Activated CD4-positive, alpha-beta T cell treated with anti-CD3 and anti-CD28 coated beads for 4 hours (primary cell): Measurements from ENCODE around the gene KCNIP3.

Experiments
- DNase-seq, 2 donors: peaks; one replicate each; pipeline ENCODE4 v3.0.0-alpha.2; 2020

KCNIP3 gene

DNA sequence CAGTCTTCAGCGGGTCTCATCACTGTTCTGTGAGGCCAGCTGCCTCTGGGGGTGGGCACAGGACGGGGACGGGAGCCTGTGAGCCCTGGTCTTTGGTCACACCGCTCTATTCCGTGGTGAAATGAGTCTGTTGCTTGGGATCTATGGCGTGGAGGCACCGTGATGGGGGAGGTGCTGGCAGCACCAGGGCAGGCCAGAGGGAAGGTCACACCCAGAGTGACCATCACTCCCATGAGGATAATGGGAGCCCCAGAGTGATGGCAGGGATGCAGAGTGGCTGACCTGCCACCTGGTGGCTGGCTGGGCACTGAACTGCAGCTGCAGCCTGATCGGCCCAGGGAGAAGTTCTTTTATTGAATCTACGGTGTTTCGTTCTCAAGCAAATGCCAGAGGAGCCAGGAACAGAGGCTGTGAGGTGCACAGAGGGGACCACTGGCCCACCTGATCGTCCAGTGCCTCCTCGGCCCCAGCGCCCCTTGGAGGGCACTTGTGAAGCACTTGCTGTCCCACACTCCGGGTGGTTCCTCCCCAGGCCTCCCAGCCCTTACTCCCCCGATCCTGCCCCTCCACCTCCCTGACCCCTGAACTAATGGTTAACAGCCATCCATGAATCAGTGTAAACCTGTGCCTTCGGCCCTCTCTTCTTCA, 17.9 kb downstream of the KCNIP3 start:
- no peak for DNase-seq

DNA sequence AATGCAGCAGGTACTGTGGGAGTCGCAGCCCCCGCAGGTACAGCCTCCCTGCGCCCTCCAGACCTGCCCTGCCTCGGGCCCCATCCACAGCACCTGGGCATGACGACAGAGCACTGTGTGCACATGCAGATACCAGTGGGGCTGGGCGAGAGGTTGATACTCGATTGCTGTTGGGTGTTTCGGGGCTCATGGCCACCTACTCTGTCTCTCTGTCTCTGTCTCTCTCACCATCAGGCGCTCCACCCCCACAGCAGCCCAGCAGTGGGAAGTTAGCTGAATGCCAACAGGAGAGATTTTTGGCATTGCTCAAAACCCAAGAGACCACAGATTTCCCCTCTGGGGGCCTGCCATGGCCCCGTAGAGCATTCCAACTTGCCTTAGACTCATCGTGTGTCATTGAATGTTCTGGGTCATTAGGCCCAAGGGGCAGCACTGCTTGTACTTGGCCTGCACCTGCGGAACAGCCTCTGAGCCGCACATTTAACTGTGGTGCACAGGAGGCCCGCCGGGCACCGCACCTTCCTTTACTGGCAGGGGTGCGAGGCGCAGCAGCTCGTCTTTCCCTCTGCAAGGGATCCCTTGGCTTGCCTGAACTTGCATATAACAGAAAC, 18.8 kb downstream of the KCNIP3 start:
- no peak for DNase-seq

DNA sequence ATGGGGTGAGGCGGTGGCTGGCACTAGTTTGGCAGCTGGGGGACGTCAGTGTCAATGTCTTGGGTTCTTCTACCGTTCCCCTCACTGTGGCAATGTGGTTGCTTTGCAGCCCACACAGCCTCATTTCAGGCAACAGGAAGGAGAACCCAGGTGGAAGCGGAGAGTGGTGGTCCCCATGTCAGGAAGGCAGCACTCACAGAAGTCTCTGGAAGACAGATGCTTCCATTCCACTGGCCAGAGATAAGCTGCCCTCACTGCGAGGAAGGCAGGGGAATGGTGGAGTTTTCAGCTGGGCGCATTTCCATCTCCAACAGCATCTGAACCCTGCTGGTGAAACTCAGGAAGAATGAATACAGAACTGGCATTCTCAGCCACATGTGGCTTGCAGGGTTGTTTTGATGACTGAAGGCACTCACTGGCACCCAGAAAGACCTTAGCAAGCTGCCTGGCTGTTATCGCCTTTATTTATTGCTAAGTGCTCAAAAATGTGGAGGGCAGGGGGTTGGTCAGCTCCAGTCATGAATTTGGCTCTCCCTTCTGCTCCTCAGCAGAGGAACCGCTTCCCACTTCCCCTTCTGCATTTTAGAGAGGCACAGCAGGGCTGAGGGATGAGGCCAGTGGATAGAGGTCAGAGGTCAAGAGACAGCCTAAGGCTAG, 19.4 kb downstream of the KCNIP3 start:
- no peak for DNase-seq

DNA sequence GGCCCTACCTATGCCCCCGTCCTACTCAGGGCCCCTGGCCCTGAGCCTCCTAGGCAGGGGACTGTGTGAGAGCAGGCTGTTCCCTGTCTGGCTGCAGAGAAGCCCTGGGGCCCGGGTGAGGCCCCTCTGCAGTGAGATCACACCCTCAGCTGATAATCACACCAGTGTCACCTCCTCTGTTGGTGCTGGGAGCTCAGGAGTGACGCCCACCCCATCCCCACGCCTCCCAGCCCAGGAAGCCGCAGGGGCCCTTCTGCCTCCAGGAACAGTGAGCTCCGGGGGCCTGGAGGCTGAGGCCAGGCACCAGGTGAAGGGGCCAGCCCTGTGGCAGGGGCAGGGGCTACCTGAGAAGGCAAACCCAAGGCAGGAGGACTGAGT, 20.0 kb downstream of the KCNIP3 start:
- DNase-seq: no peak

DNA sequence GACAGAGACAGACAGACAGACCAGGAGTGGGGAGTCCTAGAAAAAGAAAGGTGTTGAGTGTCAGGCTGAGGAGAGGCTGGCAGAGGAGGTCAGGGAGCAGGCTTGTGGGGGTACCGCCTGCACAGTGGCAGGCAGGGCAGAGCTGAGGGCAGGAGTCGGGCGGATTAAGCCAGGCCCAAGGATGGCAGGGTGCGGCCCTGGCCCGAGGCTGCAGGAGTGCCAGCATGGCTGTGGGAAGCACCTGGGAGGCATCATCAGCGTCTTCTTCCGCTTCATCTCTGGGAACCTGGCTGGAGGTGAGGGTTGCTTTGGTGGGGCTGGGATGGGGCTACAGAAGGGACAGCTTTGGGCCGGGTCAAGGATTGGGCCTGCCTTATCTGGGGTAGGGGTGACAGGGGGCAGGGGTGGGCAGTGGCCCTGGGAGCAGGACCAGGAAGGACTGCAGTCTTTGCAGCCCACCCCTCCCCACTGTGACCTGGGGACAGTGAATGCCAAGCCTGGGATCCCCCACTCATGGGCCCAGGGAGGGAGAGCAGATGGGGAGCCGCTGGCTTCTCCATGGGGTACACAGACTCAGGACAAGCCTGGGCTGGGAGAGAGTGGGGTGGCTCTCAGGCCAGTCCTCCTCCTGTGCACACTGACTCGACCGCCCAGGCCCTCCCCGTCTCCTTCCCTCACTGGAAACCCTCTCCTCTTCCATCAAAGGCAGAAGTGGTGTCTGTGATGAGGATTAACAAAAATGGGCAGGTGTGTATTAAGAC, 20.7 kb downstream of the KCNIP3 start:
- DNase-seq: no peak

DNA sequence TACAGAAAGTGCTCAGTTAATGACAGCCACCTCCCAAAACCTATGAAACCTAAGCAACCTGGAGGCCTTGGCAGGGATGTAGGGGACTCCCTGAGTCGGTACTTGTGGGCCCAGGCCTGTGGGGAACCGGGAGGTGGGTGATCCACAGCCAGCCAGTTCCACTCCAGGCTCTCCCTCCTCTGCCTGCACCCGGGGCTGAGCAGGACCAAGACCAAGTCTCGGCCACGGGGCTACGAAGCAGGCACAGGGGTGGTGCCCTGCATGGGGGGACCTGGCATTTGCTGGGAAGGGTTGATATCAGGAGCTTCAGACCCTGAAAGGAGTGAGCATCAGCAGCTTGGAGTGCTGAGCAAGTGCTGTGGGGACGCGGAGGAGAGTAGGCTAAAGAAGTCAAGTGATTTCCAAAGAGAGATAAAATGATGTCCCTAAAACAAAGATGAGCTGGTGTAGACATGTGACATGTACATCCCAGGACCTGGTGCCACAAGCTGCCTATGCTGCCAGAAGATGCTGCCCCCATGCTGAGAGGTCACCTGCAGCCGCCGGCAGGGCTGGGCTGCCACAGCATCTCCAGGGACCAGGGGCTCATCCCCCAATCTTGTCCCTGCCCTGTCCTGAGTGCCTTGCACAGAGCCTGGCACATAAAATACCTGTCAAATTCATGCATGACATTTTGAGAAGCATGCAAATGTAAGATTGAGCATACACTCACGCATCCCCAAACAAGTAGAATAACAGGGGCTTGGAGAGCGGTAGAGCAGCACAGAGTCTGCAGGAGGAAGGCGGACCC, 21.5 kb downstream of the KCNIP3 start:
- DNase-seq: no peak

DNA sequence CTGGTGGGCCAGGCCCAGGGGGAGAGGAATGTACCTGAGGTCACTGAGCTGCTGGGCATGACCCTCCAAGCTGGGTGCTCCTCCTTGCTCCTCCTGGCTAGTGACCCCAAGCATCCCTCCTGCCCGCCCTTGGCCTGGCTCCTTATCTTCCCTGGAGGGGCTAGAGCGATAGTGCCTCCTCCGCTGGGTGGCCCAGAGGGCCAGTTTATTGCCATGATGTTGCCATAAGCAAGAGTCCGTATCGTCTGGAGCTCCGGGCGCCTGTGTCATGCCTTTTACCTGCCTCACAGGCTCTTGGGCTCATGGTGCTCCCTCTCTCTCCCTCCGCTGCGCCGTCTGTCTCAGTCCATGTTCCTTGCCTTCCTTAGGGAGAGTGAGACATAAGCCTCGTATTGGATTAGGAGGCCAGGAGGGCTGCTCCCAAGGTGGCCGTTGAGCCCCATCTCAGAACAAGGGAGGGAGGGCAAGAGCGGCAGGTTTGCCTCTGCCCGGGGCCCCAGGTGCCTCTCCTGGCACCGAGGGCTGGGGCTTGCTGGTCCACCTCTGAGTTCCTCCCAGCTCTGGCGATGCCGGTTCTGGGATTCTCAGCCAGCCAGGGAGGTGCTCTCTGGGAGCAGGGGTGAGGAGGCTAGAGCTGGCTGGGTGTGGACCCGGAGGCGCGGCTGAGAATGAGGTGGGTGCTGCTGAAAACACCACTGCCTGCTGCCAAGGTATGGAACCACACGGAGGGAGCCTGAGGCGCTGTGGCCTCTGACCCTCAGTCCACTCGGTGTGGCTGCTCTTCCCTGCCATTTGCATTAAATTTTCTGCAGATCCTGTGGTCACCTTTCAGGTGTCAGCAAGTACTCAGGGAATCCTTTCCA, 22.6 kb downstream of the KCNIP3 start:
- DNase-seq: no peak

DNA sequence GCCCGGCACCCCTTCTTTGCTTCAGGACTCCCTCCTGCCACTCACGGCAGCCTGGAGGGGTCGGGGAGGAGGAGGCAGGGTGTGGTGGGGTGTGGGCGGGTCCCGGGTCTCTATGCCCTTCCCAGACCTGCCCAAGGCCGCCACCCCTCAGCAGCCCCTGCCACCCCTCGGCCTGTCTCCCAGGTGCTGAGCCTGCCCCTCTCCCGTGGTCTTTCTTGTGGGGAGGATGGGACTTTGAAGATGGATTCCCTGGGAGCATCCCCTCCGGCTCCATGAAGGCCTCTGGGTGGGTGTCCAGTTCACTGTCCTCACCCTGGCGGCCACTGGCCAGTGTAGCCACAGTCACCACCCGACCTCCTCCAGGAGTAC, 23.2 kb downstream of the KCNIP3 start:
- DNase-seq: no peak

DNA sequence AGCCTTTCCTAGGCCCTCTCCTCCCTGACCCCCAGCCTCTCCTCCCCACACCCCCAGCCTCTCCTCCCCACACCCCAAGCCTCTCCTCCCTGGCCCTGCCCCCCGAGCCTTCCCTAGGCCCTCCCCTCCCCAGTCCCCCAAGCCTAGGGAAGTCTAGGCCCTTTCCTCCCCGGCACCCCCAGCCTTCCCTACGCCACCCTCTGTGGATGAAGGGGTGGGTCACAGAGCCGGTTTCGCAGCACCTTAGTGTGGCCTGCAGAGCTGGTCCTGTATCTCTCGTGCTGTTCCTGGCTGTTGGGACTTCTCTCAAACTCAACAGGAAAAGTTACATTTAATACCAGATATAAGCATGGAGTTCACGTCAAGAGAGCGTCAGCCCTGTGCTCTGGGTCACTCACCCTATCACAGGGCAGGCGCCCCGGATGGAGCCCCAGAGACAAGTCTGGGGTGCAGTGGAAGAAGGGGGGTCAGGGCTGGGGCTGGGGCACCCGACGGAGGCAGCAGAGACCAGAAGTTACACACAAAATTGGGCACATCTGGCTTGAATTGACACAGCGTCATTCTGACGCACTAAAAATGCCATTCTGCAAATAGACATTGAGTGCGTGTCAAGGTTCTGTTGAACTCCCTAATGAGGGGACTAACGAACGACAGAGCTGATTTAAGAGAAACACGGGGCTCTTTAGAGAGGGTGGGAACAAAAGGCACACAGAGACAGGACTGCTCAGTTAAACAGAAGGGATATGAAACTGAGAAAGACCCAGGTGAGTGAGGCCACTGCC, 24.0 kb downstream of the KCNIP3 start:
- no peak for DNase-seq

DNA sequence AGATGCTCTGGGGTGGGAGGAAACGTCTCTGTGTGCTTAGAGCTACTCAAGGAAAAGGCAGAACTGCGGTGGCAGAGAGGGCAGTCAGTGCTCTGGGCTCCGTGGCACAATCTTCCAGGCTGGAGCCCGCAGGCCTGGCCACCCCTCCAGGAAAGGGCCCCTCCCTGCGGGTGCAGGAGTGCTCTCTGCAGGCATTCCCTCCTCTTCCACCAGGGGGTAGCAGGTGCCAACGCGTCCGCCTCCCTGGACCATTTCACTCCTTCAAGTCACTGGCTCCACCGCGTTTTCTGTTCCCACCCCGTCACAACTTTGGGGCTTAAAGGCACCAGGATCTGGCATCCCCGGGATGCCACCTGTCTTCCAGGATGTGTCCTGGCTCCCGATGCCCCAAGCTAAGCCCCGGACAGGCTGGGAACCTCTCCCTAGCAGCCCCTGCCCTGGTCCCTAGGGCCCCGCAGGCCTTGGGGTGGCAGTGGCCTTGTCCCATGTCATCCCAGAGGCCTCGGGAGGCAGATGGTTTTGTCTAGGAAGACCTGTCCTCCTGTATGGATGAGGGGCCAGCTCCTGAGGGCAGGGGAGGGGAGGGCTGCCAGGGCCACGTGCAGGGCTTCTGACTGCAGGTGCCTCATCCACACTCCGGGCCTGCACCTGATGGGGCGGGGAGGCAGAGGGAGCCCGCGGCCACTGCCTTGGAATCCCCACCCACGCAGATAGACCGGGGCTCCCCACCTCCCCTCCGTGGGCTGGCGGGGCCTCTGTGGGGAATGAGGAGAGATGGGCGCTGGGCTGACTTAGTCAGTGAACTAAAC, 26.4 kb downstream of the KCNIP3 start:
- DNase-seq: no peak

DNA sequence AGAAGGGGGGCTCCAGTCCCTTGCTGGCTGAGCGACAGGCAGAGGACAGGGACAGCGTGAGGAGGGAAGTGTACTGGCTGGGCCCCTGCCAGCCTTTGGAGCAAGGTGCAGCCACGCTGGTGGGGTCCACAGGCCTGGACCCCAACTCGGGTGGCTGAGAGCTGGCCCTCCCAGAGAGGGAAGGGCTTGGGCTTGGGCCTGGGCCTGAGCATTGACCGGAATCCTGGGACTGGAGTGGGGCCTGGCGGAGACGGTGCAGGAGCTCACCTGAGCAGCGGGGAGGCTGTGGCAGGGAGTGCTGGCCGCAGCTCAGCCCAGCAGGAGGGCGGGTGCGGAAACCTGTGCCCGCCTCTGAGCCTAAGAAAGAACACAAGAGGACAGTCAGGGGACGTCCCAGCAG, 27.9 kb downstream of the KCNIP3 start:
- DNase-seq: no peak

DNA sequence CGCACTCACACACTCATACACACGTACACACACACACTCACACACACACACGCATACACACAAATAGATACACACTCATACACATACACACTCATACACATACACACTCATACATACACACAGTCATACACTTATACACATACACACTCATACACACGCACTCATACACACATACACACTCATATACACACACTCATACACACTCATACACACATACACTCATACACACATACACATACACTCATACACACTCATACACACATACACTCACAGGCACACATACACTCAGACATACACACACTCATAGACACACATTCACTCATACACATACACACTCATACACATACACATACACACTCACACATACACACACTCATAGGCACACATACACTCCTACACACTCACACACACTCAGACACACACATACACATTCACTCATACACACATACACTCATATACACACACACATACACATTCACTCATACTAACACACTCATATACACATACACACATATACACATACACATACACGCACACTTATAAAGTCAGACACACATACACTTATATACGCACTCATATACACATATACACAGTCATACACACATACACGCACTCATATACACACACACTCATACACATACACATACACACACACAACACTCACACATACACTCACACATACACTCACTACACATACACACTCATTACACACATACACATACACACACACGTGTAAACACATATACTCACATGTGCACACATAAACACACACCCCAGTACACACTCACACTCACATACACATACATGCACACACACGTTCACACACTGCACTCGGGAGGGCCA, 28.7 kb downstream of the KCNIP3 start:
- no peak for DNase-seq

DNA sequence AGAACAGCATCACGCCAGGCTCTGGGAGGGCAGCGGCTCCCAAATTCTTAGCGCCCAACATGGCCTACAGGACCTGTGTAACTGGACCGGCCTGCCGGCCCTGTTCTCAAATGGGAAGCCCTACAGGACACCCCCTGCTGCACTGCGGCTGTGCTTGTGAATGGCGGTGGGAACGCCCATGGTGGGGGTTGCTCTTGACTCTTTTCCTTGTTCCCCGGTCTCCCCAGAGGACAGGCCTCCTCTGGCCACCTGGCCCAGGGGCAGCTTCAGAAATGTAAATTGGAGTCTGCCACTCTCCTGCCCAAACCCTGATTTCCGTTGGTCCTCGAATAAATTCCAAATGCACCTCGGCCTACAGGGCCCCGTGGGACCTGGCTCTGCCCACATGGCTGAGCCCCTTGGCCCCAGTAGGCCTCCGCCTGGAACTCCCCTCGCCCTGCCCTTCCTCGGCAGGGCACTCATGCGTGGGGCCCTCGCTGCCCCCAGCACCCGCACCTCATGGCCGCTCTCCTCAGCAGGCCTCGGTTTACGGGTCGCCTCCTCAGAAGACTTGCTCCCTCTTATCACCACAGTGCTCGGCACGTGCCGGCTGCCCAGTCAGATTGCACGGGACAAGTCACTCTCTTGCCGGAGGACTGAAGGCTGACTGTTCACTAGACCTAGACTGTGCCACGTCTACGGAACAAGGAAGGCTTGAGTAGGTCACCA, 29.4 kb downstream of the KCNIP3 start:
- no peak for DNase-seq

DNA sequence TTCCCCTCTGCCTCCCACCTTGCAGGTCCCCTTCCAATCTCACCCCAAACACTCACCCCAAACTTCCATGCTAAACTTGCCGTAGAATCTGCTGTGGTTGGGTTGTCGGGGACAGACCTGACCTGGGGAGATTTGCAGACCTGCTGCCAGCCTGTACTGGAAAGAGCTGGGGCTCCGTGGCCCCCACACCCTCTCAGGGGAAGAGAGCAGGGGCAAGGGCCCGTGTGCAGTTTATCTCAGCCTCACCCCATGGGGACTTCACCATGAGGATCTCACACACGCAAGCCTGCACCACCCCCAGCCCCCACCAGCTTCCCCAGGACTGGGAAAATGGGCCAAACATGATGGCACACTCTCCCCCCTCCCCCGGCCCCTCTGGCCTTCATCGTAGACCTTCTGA, 30.7 kb downstream of the KCNIP3 start:
- DNase-seq: no peak

DNA sequence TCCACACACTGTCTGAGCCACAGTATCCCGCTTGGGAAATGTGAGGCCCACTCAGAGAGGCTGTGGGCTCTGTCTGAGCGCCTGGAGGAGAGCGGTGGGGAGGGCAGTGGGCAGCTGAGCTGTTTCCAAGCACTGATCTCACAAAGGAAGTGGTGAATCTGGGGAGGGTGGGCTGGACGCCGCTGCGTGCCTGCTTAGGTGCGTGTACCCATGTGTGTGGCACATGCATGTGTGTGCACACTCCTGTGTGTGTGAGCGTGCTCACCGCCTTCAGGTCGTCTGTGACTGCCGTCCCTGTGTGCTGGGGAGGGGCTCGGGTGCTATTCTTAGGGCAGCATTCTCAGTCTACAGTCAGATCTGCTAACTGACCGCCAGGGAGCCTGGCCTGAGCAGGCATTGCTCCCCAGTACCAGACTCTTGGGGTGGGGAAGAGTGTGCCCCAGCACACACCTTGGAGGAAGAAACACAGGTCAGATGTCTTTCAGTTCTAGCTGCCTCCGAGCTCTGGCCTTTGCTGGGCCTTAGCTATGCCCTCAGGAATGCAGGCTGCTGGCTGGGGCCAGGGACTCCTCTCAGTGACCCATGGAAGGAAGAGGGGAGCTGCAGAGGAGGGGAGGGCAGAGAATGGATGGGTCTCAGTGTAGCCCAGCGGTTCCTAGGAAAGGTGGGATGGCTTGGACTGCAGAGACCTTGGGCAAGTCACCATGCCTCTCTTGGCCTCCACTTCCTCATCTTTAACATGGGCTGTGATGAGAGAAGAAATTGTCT, 31.4 kb downstream of the KCNIP3 start:
- DNase-seq: no peak

DNA sequence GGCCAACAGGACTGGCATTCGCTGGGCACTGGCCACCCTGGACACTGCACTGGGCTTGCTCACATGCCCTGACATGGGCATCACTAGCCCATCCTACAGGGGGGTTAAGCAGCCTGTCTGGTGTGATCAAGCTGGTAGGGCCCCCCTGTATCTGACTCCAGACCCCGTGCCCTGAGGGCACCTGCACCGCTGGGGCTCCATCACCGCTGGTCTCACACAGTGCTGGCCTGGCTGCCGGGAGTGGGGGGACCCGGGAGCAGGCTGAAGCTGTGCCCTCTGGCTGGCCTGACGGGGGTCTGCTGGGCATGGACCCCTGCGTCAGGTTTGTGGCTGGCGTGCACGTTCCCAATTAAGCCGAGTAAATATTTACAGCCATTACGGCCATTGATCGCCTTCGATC, 32.3 kb downstream of the KCNIP3 start:
- no peak for DNase-seq

DNA sequence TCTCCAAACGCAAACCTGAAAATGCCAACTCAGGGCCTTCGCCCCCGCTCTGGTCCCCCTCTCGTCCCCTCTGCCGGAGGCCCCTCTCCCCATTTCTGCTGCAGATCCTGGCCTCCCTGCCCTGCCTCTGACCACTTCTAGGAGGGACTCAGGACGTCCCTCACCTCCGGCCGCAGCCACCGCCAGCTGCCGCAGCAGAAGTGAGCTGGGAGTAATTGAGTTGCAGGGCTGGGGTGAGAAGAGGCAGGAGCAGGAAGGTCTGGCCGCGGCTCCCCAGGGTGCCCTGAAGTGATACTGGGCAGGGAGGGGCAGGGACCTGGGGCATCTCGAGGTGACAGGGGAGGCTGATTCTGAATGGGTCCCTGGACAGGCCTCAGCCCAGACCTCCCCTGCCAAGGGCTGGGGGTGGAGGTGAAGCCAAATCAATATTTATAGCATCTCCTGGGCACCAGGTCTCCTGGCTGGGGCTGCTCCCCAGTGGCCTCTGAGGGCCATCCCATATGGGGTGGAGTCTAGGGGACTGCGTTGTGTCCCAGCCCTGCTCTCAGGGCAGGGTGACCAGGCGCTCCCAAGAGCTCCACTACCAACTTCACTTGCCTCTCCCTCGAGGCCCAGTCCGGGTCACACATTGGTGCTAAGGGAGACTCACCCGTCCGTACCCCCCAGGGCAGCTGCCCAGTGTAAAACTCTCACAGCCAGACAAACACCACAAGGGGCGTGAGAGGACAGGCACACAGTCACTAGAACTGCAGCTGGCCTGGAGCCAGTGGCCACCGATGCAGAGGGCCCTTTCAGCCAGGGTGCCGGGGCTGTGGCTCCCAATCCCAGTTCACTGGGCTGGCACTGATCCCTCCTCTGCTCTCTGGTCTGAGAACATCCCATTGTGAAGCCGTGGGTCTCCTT, 33.0 kb downstream of the KCNIP3 start:
- no peak for DNase-seq
